ENCODE measurements around the gene ERCC2. TPM values are rescaled to one million over a fixed set of nuclear protein-coding genes. Genes with fewer than 3 reads are reported as not detected.

The ERCC2 gene
- total RNA-seq, 1 experiment from 2014 or later, result 102 TPM

DNA sequence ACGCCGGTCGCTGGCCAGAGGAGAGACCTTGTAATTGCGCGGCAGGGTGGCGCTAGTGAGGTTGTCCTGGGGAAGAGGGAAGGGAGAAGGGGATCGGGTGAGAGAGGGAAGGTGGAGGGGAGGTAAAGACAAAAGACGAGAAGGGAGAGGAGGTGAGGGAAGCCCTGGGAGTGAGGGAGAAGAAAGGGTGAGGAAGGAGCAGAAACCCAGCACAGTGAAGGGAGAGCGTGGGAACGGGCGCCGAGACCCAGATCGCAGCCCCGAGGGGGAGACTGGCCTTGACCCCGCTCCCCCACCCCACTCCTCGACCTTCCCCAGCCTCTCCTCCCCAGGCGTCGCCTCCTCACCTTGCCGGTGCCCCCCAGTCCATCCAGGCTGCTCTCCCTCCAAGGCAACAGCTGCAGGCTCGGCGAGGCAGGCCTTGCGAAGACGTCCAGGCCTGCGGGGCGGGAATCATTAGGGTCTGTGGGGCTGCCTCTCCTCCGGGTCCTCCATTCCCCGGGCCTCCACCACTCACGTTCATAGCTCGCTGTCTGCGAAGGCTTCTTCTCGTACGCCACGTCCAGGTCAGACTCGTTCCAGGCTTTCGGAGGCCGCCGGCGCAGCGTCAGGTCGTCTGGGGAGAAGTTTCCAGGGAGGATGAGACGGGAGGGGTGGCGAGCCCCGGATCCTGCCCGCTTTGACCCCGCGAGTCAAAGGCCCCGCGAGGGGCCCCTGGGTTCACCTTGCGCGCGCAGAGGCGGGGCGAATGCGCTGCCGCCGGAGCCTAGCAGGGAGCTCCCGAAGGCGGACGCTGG lies 25.6 kb upstream of the ERCC2 start (continued):
- TF ChIP-seq, protein P1, sequence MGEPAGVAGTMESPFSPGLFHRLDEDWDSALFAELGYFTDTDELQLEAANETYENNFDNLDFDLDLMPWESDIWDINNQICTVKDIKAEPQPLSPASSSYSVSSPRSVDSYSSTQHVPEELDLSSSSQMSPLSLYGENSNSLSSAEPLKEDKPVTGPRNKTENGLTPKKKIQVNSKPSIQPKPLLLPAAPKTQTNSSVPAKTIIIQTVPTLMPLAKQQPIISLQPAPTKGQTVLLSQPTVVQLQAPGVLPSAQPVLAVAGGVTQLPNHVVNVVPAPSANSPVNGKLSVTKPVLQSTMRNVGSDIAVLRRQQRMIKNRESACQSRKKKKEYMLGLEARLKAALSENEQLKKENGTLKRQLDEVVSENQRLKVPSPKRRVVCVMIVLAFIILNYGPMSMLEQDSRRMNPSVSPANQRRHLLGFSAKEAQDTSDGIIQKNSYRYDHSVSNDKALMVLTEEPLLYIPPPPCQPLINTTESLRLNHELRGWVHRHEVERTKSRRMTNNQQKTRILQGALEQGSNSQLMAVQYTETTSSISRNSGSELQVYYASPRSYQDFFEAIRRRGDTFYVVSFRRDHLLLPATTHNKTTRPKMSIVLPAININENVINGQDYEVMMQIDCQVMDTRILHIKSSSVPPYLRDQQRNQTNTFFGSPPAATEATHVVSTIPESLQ (CRISPR knock-in tag; IDR thresholded peaks at IDR 0.05), result no peak
- TF ChIP-seq SMAD3 (CRISPR knock-in tag; IDR thresholded peaks at IDR 0.05; ENCODE audit: borderline replicate concordance) (peak; percentile 19; the same call in 1 of the 2 replicates), ZNF263 (CRISPR knock-in tag; IDR thresholded peaks at IDR 0.05; ENCODE audit: low read depth) (no peak), ZNF423 (CRISPR knock-in tag; IDR thresholded peaks at IDR 0.05) (no peak), NFYB (CRISPR knock-in tag; conservative IDR thresholded peaks at IDR 0.05; ENCODE audit: low read depth) (no peak), NFE2L1 (CRISPR knock-in tag; IDR thresholded peaks at IDR 0.05) (peak; percentile 45; the same call in 1 of the 2 replicates), KAT7 (CRISPR knock-in tag; IDR thresholded peaks at IDR 0.05; ENCODE audit: borderline replicate concordance) (no peak), CREB1 (CRISPR knock-in tag; IDR thresholded peaks at IDR 0.05) (no peak), ZNF281 (CRISPR knock-in tag; IDR thresholded peaks at IDR 0.05) (no peak), NR2C2 (CRISPR knock-in tag; IDR thresholded peaks at IDR 0.05) (no peak), SP1 (CRISPR knock-in tag; conservative IDR thresholded peaks at IDR 0.05) (peak; percentile 35; the same call in 1 of the 2 replicates), ZNF317 (CRISPR knock-in tag; IDR thresholded peaks at IDR 0.05; ENCODE audit: borderline replicate concordance, low read depth) (no peak)

DNA sequence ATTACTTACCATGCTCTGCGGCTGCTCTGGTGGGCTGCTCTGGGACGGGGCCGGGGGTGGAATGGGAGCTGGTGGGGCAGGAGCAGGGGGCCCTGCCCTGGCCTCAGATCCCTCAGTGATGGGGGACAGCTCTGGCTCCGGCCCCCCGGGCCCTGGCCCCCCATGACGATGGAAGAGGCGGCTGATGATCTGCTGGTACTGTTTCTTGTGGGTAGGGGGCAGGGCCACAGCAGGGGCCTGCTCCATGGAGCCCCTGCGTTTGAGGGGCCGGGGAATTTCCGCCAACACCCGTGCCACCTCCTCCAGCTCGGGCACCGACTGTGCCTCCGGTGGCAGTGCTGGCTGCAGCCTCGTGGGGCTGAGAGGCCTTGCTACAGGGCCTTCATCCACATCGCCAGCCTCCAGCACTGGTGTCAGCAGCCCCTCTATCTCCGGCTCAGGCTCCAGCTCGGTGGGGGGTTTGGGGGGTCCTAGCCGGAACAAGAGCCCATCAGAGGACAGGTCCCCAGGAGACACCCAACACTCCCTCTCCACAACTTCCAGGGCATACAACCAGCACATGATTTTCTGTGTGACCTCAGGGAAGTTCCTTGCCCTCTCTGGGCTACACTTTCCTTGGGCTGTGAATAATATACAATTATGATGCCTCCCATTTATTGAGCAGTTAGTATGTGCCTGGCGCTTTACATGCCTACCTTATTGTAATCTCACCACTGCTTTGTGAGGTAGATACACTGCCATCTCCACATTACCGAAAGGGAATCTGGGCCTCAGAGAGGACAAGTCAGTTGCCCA lies 21.7 kb upstream of the ERCC2 start:
- H3K4me3 Mint-ChIP-seq, result no peak overlapping the region
- CTCF ChIA-PET, result interaction anchor here (0.6 to 3.3 kb wide), 7 partner anchors 8 to 250 kb away, joined by 3 to 35 read pairs (median 5); no protein-coding TSS in a partner anchor
- POLR2A ChIA-PET, result interaction anchor here (0.5 to 0.9 kb wide), 3 partner anchors 12 to 172 kb away, joined by 3 to 7 read pairs (median 3); no protein-coding TSS in a partner anchor

More for the DNA sequence above, 21.7 kb upstream of the ERCC2 start:
- H3K4me1 Mint-ChIP-seq, result peaks cover 5% of the 10 kb centered on the region
- TF ChIP-seq CREB1 (CRISPR knock-in tag; IDR thresholded peaks at IDR 0.05), result no peak
- TF ChIP-seq HMGA2 (CRISPR knock-in tag; IDR thresholded peaks at IDR 0.05), result no peak
- no peak for TF ChIP-seq ATF1 (CRISPR knock-in tag; IDR thresholded peaks at IDR 0.05)
- no peak for TF ChIP-seq ZNF263 (CRISPR knock-in tag; IDR thresholded peaks at IDR 0.05; ENCODE audit: low read depth)
- TF ChIP-seq NFYB (CRISPR knock-in tag; conservative IDR thresholded peaks at IDR 0.05; ENCODE audit: low read depth), result no peak
- TF ChIP-seq CREM (CRISPR knock-in tag; IDR thresholded peaks at IDR 0.05), result no peak
- TF ChIP-seq ZNF396 (CRISPR knock-in tag; IDR thresholded peaks at IDR 0.05; ENCODE audit: borderline replicate concordance), result no peak
- no peak for TF ChIP-seq FOXJ3 (CRISPR knock-in tag; IDR thresholded peaks at IDR 0.05; ENCODE audit: borderline replicate concordance)
- TF ChIP-seq, protein P2, sequence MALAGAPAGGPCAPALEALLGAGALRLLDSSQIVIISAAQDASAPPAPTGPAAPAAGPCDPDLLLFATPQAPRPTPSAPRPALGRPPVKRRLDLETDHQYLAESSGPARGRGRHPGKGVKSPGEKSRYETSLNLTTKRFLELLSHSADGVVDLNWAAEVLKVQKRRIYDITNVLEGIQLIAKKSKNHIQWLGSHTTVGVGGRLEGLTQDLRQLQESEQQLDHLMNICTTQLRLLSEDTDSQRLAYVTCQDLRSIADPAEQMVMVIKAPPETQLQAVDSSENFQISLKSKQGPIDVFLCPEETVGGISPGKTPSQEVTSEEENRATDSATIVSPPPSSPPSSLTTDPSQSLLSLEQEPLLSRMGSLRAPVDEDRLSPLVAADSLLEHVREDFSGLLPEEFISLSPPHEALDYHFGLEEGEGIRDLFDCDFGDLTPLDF (CRISPR knock-in tag; IDR thresholded peaks at IDR 0.05), result no peak
- TF ChIP-seq, protein P3, sequence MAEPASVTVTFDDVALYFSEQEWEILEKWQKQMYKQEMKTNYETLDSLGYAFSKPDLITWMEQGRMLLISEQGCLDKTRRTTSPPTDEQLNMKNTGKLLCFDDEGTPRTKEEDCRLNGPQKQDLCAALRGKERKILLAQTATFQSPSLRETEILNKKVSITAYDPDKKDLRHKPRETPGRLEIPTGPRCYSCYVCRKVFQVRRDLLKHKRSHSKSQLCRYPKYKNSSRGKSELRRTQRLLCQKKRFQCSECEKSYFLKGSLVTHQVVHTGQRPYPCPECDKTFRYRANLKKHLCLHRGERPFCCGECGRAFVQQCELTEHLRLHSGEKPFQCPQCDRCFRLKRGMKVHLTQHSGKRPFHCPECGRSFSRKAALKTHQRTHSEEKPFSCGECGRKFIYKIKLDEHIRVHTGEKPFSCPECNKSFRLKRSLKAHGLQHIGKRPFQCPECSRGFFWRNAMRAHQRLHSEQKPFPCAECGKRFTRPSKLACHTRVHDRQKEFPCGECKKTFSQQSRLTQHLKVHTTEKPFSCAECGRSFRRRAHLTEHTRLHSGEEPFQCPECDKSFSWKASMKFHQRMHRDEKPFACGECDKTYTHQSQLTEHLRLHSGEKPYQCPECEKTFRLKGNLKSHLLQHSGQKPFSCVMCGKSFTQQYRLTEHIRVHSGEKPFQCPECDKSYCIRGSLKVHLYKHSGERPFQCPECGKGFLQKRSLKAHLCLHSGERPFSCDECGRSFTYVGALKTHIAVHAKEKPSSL (CRISPR knock-in tag; conservative IDR thresholded peaks at IDR 0.05), result no peak
- no peak for TF ChIP-seq ZNF232 (CRISPR knock-in tag; IDR thresholded peaks at IDR 0.05)
- no peak for TF ChIP-seq NFATC4 (CRISPR knock-in tag; IDR thresholded peaks at IDR 0.05)
- no peak for TF ChIP-seq NFE2L1 (CRISPR knock-in tag; IDR thresholded peaks at IDR 0.05)
- no peaks in the 10 kb centered on the region for H3K9me3 Mint-ChIP-seq
- peaks cover 3% of the 10 kb centered on the region; the same call in 1 of the 2 replicates for H3K36me3 Mint-ChIP-seq
- H3K27me3 Mint-ChIP-seq (ENCODE audit: low read depth), result peaks cover 31% of the 10 kb centered on the region
- no peak for DNase-seq (ENCODE audit: low spot score)
- peak overlapping the region; percentile 60; the same call in 1 of the 2 replicates for H3K27ac Mint-ChIP-seq
- ATAC-seq, result no peak
